ENCODE results near the gene FADD. TPM values are rescaled to one million over a fixed set of nuclear protein-coding genes. Genes with fewer than 3 reads are reported as not detected.

The FADD gene
- total and polyA plus RNA-seq, 9 donors: 10.4 to 12.8 (median 12.4) TPM

DNA sequence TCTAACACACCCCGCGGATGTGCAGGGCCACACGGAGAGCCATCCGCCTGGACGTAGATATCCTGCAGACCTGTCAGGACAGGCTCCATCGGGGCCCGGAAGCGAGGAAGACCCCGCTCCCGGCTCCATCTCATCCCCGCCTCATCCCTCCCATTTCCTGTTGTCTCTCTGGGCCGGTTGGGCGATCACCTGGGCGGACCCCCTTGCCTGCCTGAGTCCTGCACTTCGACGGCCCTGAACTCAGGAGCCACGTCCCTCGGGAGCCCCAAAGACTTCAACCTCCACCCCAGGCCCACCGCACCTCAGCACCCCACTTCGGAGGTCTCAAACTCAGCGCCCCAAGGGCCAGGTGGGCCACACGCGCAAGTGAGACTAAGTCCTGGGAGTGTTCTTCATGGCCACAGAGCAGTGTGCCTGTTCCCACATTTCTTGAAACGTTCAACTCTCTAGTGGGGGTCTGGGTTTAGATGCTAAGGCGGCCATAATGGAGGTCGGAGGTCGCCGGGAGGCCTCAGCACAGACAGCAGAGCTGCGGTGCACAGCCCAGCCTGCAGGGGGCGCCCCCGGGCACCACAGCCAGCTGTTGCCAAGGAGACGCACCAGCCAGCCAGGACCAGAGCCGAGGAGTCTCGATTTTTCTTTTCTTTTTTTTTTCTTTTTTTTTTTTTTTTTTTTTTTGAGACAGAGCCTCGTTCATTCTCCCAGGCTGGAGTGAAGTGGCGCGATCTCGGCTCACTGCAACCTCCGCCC is 26.0 kb upstream of the FADD start:
- Histone ChIP-seq H3K4me3 (ENCODE audit: low read length) (no peak overlapping the region), H3K36me3 (ENCODE audit: control insufficient read depth, insufficient read depth, low read length) (no peaks in the 10 kb centered on the region), H3K27me3 (ENCODE audit: control insufficient read depth, insufficient read depth, low read length) (no peaks in the 10 kb centered on the region), H3K27ac (ENCODE audit: low read length) (no peak overlapping the region), H3K9me3 (replicated peaks; ENCODE audit: control insufficient read depth, low read depth, low read length) (no peaks in the 10 kb centered on the region), H3K4me1 (ENCODE audit: control insufficient read depth, insufficient read depth, low read length) (peaks cover 3% of the 10 kb centered on the region)
- no peak for DNase-seq
- WGBS (ENCODE audit: insufficient coverage): 86% methylated on average over 29 of the region's 39 CpGs

DNA sequence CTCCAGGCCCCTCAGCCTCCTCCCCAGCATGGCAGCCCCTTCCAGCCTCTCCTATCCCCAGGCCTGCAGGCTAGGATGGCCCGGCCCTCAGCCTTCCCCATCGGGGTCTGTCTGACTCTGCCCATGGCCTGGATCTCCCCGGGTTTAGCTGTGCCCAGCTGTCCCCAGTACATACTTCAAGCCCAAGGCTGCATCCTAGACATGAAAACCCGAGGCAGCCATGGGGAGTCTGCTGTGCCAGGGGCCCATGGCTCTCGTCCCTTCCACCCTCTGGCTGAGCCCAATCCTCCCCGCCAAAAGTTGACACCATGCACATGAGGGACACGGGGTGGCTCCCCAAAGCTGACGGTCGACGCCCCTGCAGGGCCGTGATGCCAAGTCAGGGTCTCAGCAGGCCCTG is 22.2 kb upstream of the FADD start:
- no peaks in the 10 kb centered on the region for H3K27me3 ChIP-seq (ENCODE audit: control insufficient read depth, insufficient read depth, low read length)
- WGBS (ENCODE audit: insufficient coverage): 77% methylated on average over 10 of the region's 11 CpGs

DNA sequence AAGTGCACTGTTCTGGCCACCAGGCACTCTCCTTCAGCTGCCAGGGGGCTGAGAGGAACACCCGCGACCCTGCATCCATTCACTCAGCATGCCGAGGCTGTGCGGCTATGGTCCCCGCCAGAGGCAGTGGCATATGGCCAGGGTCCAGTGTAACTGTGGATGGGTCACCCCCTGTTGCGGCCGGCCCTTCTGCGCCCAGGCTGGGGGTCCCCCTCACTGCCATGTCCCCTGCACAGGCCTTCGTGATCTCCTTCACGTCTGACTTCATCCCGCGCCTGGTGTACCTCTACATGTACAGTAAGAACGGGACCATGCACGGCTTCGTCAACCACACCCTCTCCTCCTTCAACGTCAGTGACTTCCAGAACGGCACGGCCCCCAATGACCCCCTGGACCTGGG is 20.8 kb upstream of the FADD start:
- Histone ChIP-seq H3K4me3 (ENCODE audit: low read length) (no peak overlapping the region), H3K27ac (ENCODE audit: low read length) (no peak overlapping the region), H3K36me3 (ENCODE audit: control insufficient read depth, insufficient read depth, low read length) (no peaks in the 10 kb centered on the region), H3K9me3 (replicated peaks; ENCODE audit: control insufficient read depth, low read depth, low read length) (no peaks in the 10 kb centered on the region), H3K4me1 (ENCODE audit: control insufficient read depth, insufficient read depth, low read length) (no peaks in the 10 kb centered on the region), H3K27me3 (ENCODE audit: control insufficient read depth, insufficient read depth, low read length) (no peaks in the 10 kb centered on the region)
- no peak for DNase-seq
- WGBS (ENCODE audit: insufficient coverage): 86% methylated on average over 17 of the region's 18 CpGs

More for the DNA sequence above, 22.2 kb upstream of the FADD start:
- DNase-seq: no peak
- H3K4me1 ChIP-seq (ENCODE audit: control insufficient read depth, insufficient read depth, low read length): no peaks in the 10 kb centered on the region
- no peaks in the 10 kb centered on the region for H3K36me3 ChIP-seq (ENCODE audit: control insufficient read depth, insufficient read depth, low read length)
- H3K9me3 ChIP-seq (replicated peaks; ENCODE audit: control insufficient read depth, low read depth, low read length): no peaks in the 10 kb centered on the region
- no peak overlapping the region for H3K4me3 ChIP-seq (ENCODE audit: low read length)
- H3K27ac ChIP-seq (ENCODE audit: low read length): no peak overlapping the region

DNA sequence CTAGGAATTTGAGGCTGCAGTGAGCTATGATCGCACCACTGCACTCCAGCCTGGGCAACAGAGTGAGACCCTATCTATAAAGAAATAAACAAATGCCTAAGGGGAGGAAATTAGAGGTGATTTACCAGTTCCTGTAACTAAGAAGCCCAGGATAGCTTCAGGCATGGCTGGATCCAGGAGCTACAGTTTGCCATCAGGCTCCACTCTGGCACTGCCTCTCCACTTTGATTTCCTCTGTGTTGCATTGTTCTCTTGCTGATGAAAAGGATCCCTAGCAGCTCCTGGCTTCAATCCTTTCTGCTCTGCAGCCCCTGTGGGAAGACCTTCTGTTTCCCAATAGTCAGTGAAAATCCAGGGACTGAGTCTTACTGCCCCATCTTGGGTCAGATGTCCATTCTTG is 20.1 kb upstream of the FADD start:
- no peak for DNase-seq
- Histone ChIP-seq H3K9me3 (replicated peaks; ENCODE audit: control insufficient read depth, low read depth, low read length) (no peaks in the 10 kb centered on the region), H3K4me3 (ENCODE audit: low read length) (no peak overlapping the region), H3K27ac (ENCODE audit: low read length) (no peak overlapping the region), H3K36me3 (ENCODE audit: control insufficient read depth, insufficient read depth, low read length) (no peaks in the 10 kb centered on the region), H3K27me3 (ENCODE audit: control insufficient read depth, insufficient read depth, low read length) (no peaks in the 10 kb centered on the region), H3K4me1 (ENCODE audit: control insufficient read depth, insufficient read depth, low read length) (no peaks in the 10 kb centered on the region)
- no CpG with 5 or more reads among the region's 1 CpG for WGBS (ENCODE audit: insufficient coverage)

DNA sequence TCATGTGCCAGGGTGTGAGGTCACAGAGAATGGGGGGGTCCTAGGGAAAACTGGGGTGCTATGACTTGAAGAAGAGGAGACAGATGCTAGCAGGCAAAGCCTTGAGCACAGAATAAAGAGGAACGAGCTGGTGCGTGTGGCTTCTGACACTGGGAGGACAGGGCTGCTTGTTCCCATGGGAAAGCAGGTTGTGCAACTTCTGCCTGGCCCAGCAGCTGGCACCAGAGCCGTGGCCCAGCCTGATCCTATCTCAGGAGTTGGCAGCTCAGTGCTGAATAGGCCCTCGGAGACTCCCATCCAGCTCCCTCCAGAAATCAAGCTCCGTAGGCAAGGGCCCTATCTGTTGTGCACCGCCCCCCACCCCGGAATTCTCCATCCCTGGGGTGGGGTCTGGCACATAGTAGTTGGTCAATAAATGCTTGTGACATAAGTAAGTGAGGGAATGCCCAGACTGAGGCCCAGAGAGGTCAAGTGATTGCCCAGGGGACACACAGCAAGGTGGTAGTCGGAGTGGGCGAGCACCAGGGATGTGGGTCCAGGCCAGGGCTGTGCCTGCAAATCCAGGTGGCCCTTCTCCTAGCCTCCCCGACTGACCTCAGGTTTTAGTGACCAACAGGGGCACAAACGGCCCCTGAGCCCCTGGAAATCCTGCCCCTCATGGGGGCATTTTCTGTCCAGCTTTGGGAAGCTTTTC is 19.5 kb upstream of the FADD start:
- Histone ChIP-seq H3K4me1 (ENCODE audit: control insufficient read depth, insufficient read depth, low read length) (no peaks in the 10 kb centered on the region), H3K4me3 (ENCODE audit: low read length) (no peak overlapping the region), H3K9me3 (replicated peaks; ENCODE audit: control insufficient read depth, low read depth, low read length) (no peaks in the 10 kb centered on the region), H3K27ac (ENCODE audit: low read length) (no peak overlapping the region), H3K36me3 (ENCODE audit: control insufficient read depth, insufficient read depth, low read length) (no peaks in the 10 kb centered on the region), H3K27me3 (ENCODE audit: control insufficient read depth, insufficient read depth, low read length) (peaks cover 3% of the 10 kb centered on the region)
- no peak for DNase-seq
- WGBS (ENCODE audit: insufficient coverage): 85% methylated on average over 7 of the region's 11 CpGs

DNA sequence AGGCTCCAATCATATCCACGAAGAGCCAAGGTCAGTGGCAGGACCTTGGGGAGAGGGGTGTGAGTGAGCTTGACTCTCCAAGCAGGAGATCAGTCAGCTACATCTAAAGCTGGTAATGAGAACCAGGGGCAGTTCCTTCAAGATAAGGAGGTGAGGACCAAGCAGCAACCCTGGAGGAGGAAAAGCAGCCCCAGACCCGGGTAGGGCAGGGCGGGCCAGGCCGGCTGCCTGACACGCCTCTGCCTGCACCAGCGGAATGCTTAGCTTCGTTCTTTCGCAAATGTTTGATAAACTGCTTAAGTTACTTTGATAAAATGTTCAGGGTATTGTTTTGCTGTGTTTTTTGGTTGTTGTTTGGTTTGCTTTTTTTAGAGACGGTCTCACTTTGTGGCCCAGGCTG is 18.7 kb upstream of the FADD start:
- H3K9me3 ChIP-seq (replicated peaks; ENCODE audit: control insufficient read depth, low read depth, low read length): no peaks in the 10 kb centered on the region

DNA sequence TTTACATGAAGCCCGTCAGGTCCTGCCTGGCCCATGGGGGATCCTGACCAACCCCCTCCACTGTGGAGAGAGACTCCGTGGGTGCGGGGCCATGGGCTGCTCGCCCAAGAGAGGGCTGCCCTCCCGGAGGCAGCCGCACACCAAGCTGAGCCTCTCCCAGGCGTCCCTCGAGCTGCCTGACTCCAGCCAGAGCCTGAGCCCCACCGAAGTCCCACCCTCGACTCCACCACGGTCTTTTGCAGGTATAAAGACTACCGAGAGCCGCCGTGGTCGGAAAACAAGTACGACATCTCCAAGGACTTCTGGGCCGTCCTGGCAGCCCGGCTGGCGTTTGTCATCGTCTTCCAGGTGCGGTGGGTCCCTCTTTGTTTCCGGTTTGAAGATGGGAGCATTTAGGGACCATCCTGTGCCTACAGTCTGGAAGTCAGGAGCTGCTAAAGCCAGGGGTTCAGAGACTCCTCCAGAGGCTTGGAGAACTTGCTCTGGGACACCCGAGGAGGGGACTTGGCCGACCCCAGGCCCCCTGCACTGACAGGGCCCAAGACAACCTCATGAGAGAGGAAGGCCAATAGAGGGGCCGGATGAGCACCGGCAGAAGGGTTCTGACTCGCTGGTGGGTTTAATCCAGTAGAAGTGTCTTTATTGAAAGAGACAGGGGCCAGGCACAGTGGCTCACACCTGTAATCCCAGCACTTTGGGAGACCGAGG is 17.6 kb upstream of the FADD start:
- Histone ChIP-seq H3K4me1 (ENCODE audit: control insufficient read depth, insufficient read depth, low read length) (no peaks in the 10 kb centered on the region), H3K9me3 (replicated peaks; ENCODE audit: control insufficient read depth, low read depth, low read length) (no peaks in the 10 kb centered on the region), H3K36me3 (ENCODE audit: control insufficient read depth, insufficient read depth, low read length) (no peaks in the 10 kb centered on the region), H3K4me3 (ENCODE audit: low read length) (no peak overlapping the region), H3K27me3 (ENCODE audit: control insufficient read depth, insufficient read depth, low read length) (peaks cover 3% of the 10 kb centered on the region), H3K27ac (ENCODE audit: low read length) (no peak overlapping the region)
- WGBS (ENCODE audit: insufficient coverage): 87% methylated on average over 25 of the region's 28 CpGs
- DNase-seq: no peak

More for the DNA sequence above, 18.7 kb upstream of the FADD start:
- no peaks in the 10 kb centered on the region for H3K36me3 ChIP-seq (ENCODE audit: control insufficient read depth, insufficient read depth, low read length)
- peaks cover 3% of the 10 kb centered on the region for H3K27me3 ChIP-seq (ENCODE audit: control insufficient read depth, insufficient read depth, low read length)
- 75% methylated on average over 8 of the region's 9 CpGs for WGBS (ENCODE audit: insufficient coverage)
- no peak overlapping the region for H3K27ac ChIP-seq (ENCODE audit: low read length)
- H3K4me1 ChIP-seq (ENCODE audit: control insufficient read depth, insufficient read depth, low read length): no peaks in the 10 kb centered on the region
- DNase-seq: no peak
- no peak overlapping the region for H3K4me3 ChIP-seq (ENCODE audit: low read length)

DNA sequence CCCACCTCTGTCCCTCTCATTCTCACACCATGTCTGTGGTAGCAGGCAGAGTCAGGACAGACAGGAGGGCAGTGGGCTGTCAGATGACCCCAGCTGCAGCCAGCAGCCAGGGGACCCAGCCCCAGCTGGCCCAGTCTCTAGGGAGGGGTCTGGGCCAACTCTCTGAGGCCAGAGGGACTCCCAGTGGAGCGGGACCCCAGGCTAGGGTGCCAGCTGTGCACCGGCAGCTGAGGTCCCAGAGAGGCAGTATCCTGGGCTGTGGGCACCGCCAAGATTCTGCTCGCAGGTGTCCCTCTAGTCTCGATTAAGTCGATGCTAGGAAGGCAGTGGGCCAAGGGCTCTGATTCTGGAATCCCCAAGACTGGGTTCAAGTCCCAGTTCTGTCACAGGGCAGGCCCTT is 16.7 kb upstream of the FADD start:
- Histone ChIP-seq H3K4me3 (ENCODE audit: low read length) (no peak overlapping the region), H3K9me3 (replicated peaks; ENCODE audit: control insufficient read depth, low read depth, low read length) (no peaks in the 10 kb centered on the region), H3K27ac (ENCODE audit: low read length) (no peak overlapping the region), H3K4me1 (ENCODE audit: control insufficient read depth, insufficient read depth, low read length) (no peaks in the 10 kb centered on the region), H3K27me3 (ENCODE audit: control insufficient read depth, insufficient read depth, low read length) (peaks cover 3% of the 10 kb centered on the region), H3K36me3 (ENCODE audit: control insufficient read depth, insufficient read depth, low read length) (no peaks in the 10 kb centered on the region)
- no peak for DNase-seq
- WGBS (ENCODE audit: insufficient coverage): 80% methylated on average over 6 of the region's 6 CpGs

DNA sequence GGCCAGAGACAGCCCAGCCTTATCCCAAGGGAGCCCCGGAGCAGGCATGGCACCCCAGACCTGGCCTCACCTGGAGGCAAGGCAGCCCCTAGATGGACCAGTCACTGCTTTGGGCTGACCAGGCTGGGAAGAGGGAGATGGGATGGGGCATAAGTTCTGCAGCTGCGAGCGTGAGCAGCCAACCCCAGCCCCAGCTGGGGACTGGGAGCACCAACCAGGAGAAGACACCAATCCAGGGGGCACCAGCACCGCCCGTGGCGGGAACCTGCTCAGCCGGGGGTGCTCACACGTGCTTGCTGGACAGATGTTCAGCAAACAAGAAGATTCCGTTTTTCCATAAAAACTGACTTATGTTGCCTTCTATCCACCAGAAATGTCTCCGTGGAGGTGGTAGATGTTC is 16.2 kb upstream of the FADD start:
- Histone ChIP-seq H3K9me3 (replicated peaks; ENCODE audit: control insufficient read depth, low read depth, low read length) (no peaks in the 10 kb centered on the region), H3K4me3 (ENCODE audit: low read length) (no peak overlapping the region), H3K27ac (ENCODE audit: low read length) (no peak overlapping the region), H3K27me3 (ENCODE audit: control insufficient read depth, insufficient read depth, low read length) (peaks cover 3% of the 10 kb centered on the region), H3K36me3 (ENCODE audit: control insufficient read depth, insufficient read depth, low read length) (no peaks in the 10 kb centered on the region), H3K4me1 (ENCODE audit: control insufficient read depth, insufficient read depth, low read length) (no peaks in the 10 kb centered on the region)
- DNase-seq: no peak
- WGBS (ENCODE audit: insufficient coverage): 83% methylated on average over 5 of the region's 10 CpGs

DNA sequence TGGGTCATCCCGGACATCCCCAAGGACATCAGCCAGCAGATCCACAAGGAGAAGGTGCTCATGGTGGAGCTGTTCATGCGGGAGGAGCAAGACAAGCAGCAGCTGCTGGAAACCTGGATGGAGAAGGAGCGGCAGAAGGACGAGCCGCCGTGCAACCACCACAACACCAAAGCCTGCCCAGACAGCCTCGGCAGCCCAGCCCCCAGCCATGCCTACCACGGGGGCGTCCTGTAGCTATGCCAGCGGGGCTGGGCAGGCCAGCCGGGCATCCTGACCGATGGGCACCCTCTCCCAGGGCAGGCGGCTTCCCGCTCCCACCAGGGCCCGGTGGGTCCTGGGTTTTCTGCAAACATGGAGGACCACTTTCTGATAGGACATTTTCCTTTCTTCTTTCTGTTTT is 15.3 kb upstream of the FADD start:
- Histone ChIP-seq H3K4me3 (ENCODE audit: low read length) (no peak overlapping the region), H3K36me3 (ENCODE audit: control insufficient read depth, insufficient read depth, low read length) (no peaks in the 10 kb centered on the region), H3K9me3 (replicated peaks; ENCODE audit: control insufficient read depth, low read depth, low read length) (no peaks in the 10 kb centered on the region), H3K4me1 (ENCODE audit: control insufficient read depth, insufficient read depth, low read length) (peaks cover 2% of the 10 kb centered on the region), H3K27me3 (ENCODE audit: control insufficient read depth, insufficient read depth, low read length) (peaks cover 4% of the 10 kb centered on the region), H3K27ac (ENCODE audit: low read length) (no peak overlapping the region)
- no peak for DNase-seq
- WGBS (ENCODE audit: insufficient coverage): 93% methylated on average over 5 of the region's 15 CpGs

Data from muscle of leg (tissue), 11 donors.